ENCODE data around the gene WWOX. TPM values are rescaled to one million over a fixed set of nuclear protein-coding genes. Genes with fewer than 3 reads are reported as not detected.

WWOX gene
- total RNA-seq, 3 donors from 2014 or later (not counting 1 experiment from before 2014, with no cell fraction given): 21.0 to 29.8 (median 27.0) TPM

GRCh38 chr16:78218279-78218678 is 118.8 kb downstream of the WWOX start:
- H3K9me3 ChIP-seq (ENCODE audit: control insufficient read depth, insufficient read depth, low read length): no peaks in the 10 kb centered on the region
- H3K27me3 Mint-ChIP-seq (ENCODE audit: low read depth in 2 of 2): no peaks in the 10 kb centered on the region
- no peak overlapping the region for H3K4me3 ChIP-seq (ENCODE audit: low read length)
- H3K27me3 ChIP-seq (ENCODE audit: control insufficient read depth, insufficient read depth, low read length): no peaks in the 10 kb centered on the region
- H3K4me1 Mint-ChIP-seq: no peaks in the 10 kb centered on the region
- WGBS (ENCODE audit: insufficient coverage): over 99% methylated on average over 4 of the region's 4 CpGs
- H3K4me3 Mint-ChIP-seq: no peak overlapping the region
- H3K36me3 Mint-ChIP-seq: no peaks in the 10 kb centered on the region
- H3K9me3 Mint-ChIP-seq: no peaks in the 10 kb centered on the region
- intact Hi-C loops (cut with micrococcal nuclease): no loop called here
- no peak overlapping the region for H3K27ac Mint-ChIP-seq
- ATAC-seq: no peak
- DNase-seq: no peak
- H3K36me3 ChIP-seq (ENCODE audit: control insufficient read depth, insufficient read depth, low read length): no peaks in the 10 kb centered on the region
- no peak overlapping the region for H3K27ac ChIP-seq (ENCODE audit: low read length)
- TF ChIP-seq CTCF (IDR thresholded peaks at IDR 0.05): no peak
- H3K4me1 ChIP-seq (ENCODE audit: control insufficient read depth, insufficient read depth, low read length): no peaks in the 10 kb centered on the region

GRCh38 chr16:78218856-78219651 is 119.6 kb downstream of the WWOX start:
- ATAC-seq: no peak
- no peak for TF ChIP-seq CTCF (IDR thresholded peaks at IDR 0.05)
- 94% methylated on average over 5 of the region's 8 CpGs for WGBS (ENCODE audit: insufficient coverage)
- Mint-ChIP-seq H3K27ac (no peak overlapping the region), H3K4me3 (no peak overlapping the region), H3K9me3 (no peaks in the 10 kb centered on the region), H3K36me3 (no peaks in the 10 kb centered on the region), H3K4me1 (no peaks in the 10 kb centered on the region), H3K27me3 (ENCODE audit: low read depth in 2 of 2) (no peaks in the 10 kb centered on the region)
- Histone ChIP-seq H3K9me3 (ENCODE audit: control insufficient read depth, insufficient read depth, low read length) (no peaks in the 10 kb centered on the region), H3K36me3 (ENCODE audit: control insufficient read depth, insufficient read depth, low read length) (no peaks in the 10 kb centered on the region), H3K27ac (ENCODE audit: low read length) (no peak overlapping the region), H3K4me1 (ENCODE audit: control insufficient read depth, insufficient read depth, low read length) (no peaks in the 10 kb centered on the region), H3K4me3 (ENCODE audit: low read length) (no peak overlapping the region), H3K27me3 (ENCODE audit: control insufficient read depth, insufficient read depth, low read length) (no peaks in the 10 kb centered on the region)
- no peak for DNase-seq
- intact Hi-C loops (cut with micrococcal nuclease): no loop called here

GRCh38 chr16:78220571-78220970 is 121.1 kb downstream of the WWOX start:
- Histone ChIP-seq H3K4me3 (ENCODE audit: low read length) (no peak overlapping the region), H3K4me1 (ENCODE audit: control insufficient read depth, insufficient read depth, low read length) (no peaks in the 10 kb centered on the region), H3K27me3 (ENCODE audit: control insufficient read depth, insufficient read depth, low read length) (no peaks in the 10 kb centered on the region), H3K27ac (ENCODE audit: low read length) (no peak overlapping the region), H3K9me3 (ENCODE audit: control insufficient read depth, insufficient read depth, low read length) (no peaks in the 10 kb centered on the region), H3K36me3 (ENCODE audit: control insufficient read depth, insufficient read depth, low read length) (no peaks in the 10 kb centered on the region)
- Mint-ChIP-seq H3K4me3 (no peak overlapping the region), H3K4me1 (no peaks in the 10 kb centered on the region), H3K36me3 (no peaks in the 10 kb centered on the region), H3K9me3 (no peaks in the 10 kb centered on the region), H3K27ac (no peak overlapping the region), H3K27me3 (ENCODE audit: low read depth in 2 of 2) (no peaks in the 10 kb centered on the region)
- intact Hi-C loops (cut with micrococcal nuclease): no loop called here
- 88% methylated on average over 1 of the region's 2 CpGs for WGBS (ENCODE audit: insufficient coverage)
- TF ChIP-seq CTCF (IDR thresholded peaks at IDR 0.05): no peak
- ATAC-seq (no peak), DNase-seq (no peak)

- no peak for DNase-seq
- H3K4me1 Mint-ChIP-seq: no peaks in the 10 kb centered on the region
- no peaks in the 10 kb centered on the region for H3K27me3 Mint-ChIP-seq (ENCODE audit: low read depth in 2 of 2)
- TF ChIP-seq CTCF (IDR thresholded peaks at IDR 0.05): no peak
- Histone ChIP-seq H3K27me3 (ENCODE audit: control insufficient read depth, insufficient read depth, low read length) (no peaks in the 10 kb centered on the region), H3K9me3 (ENCODE audit: control insufficient read depth, insufficient read depth, low read length) (no peaks in the 10 kb centered on the region), H3K27ac (ENCODE audit: low read length) (no peak overlapping the region), H3K36me3 (ENCODE audit: control insufficient read depth, insufficient read depth, low read length) (no peaks in the 10 kb centered on the region), H3K4me1 (ENCODE audit: control insufficient read depth, insufficient read depth, low read length) (no peaks in the 10 kb centered on the region), H3K4me3 (ENCODE audit: low read length) (no peak overlapping the region)
- intact Hi-C loops (cut with micrococcal nuclease): no loop called here
- no peaks in the 10 kb centered on the region for H3K9me3 Mint-ChIP-seq
- 93% methylated on average over 6 of the region's 6 CpGs for WGBS (ENCODE audit: insufficient coverage)
- ATAC-seq: no peak
- no peak overlapping the region for H3K27ac Mint-ChIP-seq
- no peaks in the 10 kb centered on the region for H3K36me3 Mint-ChIP-seq
- no peak overlapping the region for H3K4me3 Mint-ChIP-seq
These were observed 122.4 kb downstream of the WWOX start for GRCh38 chr16:78221892-78222291.

Measured in natural killer cell (primary cell).